Activated naive CD4-positive, alpha-beta T cell (primary cell): Measurements from ENCODE around the gene SUB1.
"Not testable (repeated sequence)": the region's sequence is repeated elsewhere in the genome, so short reads cannot be mapped to it uniquely, and the experiment has no call there.

Experiments used
- DNase-seq, 4 experiments: peaks; one replicate each; lab custom pipeline; 2025; lab: John Stamatoyannopoulos, UW

Gene SUB1

GRCh38 chr5:32585446-32586275 is at the start of gene SUB1:
TSS of gene SUB1 (plus strand) at chr5:32585557. CDS start at chr5:32588513, 2,956 bp downstream.
- DNase-seq = peak; percentile 67 to 92 (median 82)

- DNase-seq = no peak
Observed at GRCh38 chr5:32536246-32536645, 49.1 kb upstream of the SUB1 start.

- DNase-seq = not testable (repeated sequence)
Observed at GRCh38 chr5:32537437-32538029, 47.8 kb upstream of the SUB1 start.

GRCh38 chr5:32538031-32538547 is 47.3 kb upstream of the SUB1 start:
- DNase-seq = no peak

DNA sequence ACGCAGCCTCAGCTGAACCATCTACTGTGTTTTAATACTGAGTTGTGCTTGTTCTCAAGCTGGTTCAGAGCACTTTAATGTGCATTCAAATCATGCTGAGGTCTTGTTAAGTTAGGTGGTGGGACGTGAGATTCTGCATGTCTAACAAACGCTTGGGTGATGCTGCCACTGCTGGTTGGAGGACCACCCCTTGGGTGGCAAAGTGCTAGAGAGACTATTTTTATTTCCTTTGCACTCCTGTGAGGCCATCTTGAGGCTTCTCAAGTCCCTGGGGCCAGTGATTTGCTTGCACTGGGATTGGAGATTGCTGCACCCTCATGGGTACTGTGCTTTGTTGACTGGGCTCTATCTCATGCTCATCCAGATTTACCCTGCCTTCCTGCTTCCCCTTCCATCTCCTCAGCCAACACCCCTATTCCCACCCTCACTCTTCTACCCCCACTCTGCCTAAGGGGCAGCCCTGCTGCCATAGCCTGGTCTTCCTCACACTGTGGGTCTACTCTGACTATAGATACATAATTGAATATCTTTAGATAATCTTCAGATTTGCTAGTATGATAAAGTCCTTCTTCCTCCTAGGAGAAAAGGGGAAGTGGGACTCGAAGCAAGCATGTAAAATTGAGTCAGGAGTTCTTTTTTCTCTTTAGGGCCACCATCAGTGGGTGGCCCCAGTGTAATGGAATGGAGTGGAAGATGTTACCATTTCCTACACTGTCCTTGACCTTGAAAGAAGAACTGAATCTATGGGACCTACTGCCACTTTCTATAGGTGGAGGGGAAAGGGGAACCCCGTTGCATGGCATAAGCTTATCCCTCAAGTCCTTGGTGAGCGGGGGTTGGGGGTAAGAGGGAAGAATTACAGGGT is 45.1 kb upstream of the SUB1 start:
- DNase-seq = no peak

DNA sequence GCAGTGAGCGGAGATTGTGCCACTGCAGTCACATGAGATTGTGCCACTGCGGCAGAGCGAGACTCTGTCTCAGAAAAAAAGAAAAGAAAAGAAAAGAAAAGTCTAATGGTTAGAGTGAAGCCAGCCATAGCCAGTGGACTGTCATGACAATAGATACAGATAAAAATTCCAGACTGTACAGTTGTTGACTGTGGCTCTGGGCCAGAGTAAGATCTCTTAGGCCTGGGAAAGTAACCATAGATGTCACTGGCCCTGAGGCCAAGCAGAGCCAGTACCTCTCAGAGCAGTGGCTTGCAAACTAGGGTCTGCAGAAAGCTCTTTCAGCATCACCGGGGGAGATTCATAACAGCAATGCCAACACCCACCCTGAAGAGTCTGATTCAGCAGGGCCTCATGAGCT is 44.1 kb upstream of the SUB1 start:
- no peak for DNase-seq

DNA sequence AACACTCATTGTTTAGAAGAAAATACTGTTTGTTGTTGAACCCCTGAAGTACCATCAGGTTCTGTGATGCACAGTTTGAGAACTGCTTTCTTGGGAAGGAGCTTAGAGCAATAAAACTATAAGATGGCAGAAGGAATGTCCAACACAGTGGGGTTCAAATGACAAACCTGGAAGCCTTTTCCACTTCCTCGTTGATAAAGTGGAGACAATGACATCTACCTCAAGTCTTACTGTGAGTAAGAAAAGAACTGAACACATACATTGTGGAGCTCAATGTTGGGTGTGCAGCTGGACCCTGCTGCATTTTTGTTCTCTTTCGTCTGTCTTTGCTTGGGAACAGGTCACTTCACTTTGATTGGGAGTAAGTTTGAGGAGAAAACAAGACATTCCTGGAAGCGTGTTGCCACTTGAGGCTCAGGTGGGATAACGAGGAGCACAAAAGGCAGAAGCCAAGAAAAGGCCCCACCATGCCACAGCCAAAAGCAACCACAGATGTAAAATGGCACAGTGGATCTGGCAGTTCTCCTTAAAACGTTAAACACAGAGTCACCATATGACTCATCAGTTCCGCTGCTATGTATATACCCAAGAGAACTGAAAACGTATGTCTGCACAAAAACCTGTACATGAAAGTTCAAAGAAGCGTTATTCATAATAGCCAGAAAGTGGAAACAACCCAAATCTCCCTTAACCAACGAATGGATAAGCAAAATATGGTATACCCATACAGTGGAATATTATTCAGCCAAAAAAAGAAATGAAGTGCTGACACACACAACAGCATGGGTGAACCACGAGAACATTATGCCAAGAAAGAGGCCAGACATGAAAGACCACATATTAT is 42.9 kb upstream of the SUB1 start:
- no peak for DNase-seq

DNA sequence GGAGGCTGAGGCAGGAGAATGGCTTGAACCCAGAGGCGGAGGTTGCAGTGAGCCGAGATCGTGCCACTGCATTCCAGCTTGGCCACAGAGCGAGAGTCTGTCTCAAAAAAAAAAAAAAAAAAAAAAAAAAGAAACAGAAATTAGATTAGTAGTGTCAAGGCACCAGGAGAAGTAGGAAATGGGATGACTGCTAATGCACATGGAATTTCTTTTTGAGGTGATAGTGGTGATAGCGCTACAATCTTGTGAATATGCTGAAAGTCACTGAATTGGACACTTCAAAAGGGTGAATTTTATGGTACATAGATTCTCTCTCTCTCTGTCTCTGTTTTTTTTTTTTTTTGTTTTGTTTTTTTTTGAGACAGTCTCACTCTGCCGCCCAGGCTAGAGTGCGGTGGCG is 42.1 kb upstream of the SUB1 start:
- DNase-seq = no peak

DNA sequence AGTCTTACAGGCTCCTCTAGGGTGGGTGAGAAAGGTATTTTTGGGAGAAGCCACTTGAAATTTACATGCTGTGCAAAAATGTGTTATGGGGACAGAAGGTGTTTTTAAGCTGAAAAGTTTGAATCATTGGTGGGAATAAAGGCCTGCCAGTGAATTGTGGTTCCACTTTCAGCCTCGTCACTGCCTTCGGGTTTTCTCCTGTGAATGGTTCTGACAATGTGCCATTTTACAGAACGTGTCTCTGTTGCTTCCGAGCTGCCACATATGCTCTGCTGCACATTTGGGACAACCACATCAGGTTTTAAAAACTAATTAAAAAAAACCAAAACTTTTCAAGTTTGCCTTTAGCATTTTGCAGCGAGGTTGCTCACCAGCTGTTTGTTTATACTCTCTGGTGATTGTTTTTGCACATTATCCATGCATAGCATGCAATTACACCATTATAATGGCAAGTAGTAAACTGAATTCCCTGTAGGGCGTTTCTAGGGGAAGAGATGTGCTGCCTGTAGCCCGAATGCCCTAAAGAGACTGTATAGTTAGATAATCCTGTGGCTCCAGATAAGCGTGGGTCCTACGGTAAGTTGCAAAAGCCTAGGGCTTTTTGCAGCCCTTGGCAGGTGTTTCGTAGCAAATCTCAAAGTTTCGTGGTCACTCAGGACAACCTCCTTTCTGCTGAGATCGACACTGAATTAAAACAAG is 40.1 kb upstream of the SUB1 start:
- DNase-seq = no peak

GRCh38 chr5:32551194-32551593 is 34.2 kb upstream of the SUB1 start:
- DNase-seq = no peak

DNA sequence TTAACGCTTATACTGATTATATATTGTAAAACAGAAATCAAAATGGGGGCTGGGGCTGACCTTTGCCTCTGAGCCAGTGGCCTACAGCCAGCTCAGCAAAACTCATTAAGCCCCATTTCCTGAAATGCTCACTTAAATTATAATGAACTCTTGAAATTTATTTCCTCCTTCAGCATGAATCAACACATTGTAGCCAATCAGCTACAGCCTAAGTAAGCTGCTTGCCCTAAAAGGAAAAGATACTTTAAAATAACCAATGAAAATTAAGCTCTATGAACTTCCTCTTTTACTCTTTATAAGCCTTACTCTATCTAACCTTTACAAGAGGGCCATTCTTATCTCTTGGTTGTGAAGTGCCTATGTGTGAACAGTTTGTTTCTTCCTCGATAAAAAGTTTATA is 33.5 kb upstream of the SUB1 start:
- no peak for DNase-seq

DNA sequence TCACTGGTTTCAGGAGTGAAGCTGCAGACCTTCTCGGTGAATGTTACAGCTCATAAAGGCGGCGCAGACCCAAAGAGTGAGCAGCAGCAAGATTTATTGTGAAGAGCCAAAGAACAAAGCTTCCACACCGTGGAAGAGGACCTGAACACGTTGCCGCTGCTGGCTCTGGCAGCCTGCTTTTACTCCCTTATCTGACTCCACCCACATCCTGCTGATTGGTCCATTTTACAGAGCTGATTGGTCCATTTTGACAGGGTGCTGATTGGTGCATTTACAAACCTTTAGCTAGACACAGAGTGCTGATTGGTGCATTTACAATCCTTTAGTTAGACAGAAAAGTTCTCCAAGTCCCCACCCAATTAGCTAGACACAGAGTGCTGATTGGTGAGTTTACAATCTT is 32.9 kb upstream of the SUB1 start:
- DNase-seq = not testable (repeated sequence)

DNA sequence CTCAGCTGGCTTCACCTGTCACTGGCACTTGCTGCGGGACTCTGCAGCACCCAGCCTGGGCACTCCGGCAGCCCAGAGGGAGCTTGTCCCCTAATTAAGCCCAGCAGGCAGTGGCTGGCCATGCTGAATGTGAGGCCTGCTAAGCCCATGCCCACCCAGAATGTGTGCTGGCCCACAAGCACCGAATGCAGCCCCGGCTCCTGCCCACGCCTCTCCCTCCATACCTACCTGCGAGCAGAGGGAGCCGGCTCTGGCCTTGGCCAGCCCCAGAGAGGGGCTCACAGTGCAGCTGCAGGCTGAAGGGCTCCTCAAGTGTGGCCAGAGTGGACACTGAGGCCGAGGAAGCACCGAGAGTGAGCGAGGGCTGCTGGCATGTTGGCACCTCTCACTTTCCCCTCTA is 32.4 kb upstream of the SUB1 start:
- no peak for DNase-seq

DNA sequence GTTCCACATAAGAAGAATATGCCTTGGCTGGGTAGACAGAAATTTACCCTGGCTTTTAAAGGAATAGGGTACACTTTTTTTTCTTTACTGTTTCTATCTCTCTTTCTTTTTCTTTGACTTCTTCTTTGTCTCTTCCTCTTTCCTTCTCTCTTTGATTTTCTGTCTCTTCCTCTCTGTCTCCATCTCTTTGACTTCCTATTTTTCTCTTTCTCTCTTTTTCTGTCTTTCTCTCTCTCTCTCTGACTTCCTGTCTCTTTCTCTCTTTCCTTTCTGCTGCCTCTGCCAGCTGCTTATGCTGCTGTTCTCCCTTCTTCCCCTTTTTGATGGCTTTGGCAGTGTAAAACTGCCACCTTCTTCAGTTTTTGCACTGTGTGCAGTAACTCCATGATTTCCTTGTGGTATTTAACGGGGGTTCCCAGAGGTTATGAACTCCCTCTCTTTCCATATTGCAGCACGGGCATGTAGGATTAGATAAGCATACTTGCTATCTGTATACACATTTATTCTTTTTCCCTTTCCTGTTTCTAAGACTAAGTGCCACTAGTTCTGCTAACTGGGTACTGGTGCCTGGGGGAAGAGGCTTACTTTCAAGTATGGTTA is 31.1 kb upstream of the SUB1 start:
- not testable (repeated sequence) for DNase-seq

DNA sequence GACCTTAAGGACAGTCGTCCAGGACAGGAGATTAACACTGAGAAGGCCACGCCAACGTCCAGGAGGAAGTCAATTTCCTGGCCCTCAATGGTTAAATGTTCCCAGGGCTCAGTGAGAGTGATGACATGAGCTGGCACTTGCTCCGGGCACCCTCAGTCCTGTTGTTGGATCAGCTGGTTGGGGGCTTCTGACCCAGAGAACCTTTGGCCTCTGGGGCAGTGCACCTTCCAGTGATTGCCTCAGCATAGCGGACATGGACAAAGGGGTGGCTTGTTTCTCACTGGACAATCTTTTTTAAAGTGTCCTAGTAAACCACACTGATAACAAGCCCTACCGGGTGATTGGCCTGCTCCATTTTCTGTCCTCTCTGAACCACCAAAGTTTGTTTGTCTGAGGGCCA is 28.8 kb upstream of the SUB1 start:
- not testable (repeated sequence) for DNase-seq

DNA sequence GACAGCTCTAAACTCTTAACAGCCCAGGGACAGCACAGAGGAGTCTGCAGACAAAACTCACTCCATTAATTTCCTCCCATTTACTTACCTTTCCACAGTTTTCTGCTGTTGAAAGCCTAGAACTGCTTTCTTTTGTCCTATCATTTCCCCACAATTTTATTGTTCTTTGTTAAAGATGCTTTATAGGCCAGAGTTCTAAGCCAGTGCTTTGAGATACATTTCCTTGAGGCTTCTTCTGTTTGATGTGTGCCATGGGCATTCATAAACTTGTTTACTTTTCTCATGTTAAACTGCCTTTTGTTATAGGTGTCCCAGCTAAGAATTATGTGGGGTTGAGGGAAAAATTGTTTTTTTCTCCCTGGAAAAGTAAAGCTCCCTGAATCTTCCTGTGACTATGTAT is 25.9 kb upstream of the SUB1 start:
- no peak for DNase-seq

DNA sequence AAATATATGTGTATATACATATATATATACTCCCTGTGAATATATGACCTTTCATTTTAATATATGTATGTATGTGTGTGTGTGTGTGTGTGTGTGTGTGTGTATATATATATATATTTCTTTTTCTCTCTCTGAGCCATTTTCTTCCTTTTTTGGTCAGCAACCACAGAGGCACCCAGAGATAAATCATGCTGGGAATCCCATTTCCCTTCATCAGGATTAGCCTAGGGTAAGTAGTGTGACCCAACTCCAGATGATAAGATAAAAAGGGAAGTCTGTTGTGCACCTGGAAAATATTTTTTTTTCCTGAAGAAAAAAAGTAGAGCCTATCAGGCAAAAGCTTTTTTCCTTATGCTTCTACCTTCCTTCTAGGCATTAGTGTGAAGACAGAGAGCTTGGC is 25.4 kb upstream of the SUB1 start:
- no peak for DNase-seq

DNA sequence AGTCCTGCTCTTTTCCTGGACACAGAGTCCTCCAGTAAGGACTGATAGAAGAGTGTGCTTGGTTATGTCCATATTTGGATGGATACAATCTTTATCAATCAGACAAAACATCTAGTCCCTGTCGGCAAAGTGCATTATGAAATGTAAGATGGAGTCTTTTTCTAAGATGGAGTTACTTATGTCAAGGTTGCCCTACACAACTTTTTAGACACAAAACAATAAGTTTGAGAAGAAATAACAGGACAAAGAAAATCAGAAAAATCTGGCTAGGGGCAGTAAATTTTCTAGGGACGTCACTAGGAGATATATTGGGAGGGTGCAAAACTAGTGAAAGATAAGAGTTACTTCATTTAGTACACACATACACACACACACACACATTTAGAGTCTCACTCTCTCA is 23.3 kb upstream of the SUB1 start:
- no peak for DNase-seq

DNA sequence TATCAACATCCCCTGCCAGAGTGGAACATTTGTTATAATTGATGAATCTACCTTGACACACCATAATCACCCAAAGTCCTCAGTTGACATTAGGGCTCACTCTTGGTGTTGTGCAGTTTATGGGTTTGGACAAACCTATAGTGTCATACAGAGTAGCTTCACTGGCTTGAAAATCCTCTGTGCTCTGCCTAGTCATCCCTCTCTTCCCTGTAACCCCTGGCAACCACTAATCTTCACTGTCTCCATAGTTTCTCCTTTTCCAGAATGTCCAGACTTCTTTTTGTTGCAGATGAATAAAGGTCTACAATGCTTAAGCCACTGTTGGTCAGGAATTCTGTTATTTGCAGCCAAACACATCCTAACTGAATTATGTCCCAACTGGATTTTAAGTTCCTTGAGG is 22.5 kb upstream of the SUB1 start:
- no peak for DNase-seq

GRCh38 chr5:32563614-32564013 is 21.7 kb upstream of the SUB1 start:
- DNase-seq = no peak

- DNase-seq = no peak
Observed at GRCh38 chr5:32565145-32565544, 20.2 kb upstream of the SUB1 start.
